ENCODE measurements around the gene FAIM2.
A peak's percentile ranks its signal among the peaks of the same experiment; 100 is the strongest.

Gene FAIM2

GRCh38 chr12:49832836-49833421 is 70.8 kb downstream of the FAIM2 start:
- no peak for DNase-seq (ENCODE audit: extremely low spot score, insufficient read length, low read depth)
- FAIRE-seq = no peak

GRCh38 chr12:49831717-49832116 is 72.0 kb downstream of the FAIM2 start:
- FAIRE-seq = no peak
- DNase-seq (ENCODE audit: extremely low spot score, insufficient read length, low read depth) = no peak

GRCh38 chr12:49828133-49829091 is 75.3 kb downstream of the FAIM2 start, which contains the start of gene NCKAP5L:
Gene NCKAP5L (minus strand): TSS chr12:49828413. CDS start chr12:49804044, 24,369 bp downstream.
- DNase-seq (ENCODE audit: extremely low spot score, insufficient read length, low read depth) = peak; percentile 97
- FAIRE-seq = peak; percentile 98

GRCh38 chr12:49827401-49828099 is 76.2 kb downstream of the FAIM2 start:
- DNase-seq (ENCODE audit: extremely low spot score, insufficient read length, low read depth) (no peak), FAIRE-seq (peak; percentile 5)

- DNase-seq (ENCODE audit: extremely low spot score, insufficient read length, low read depth) = no peak
- no peak for FAIRE-seq
These were observed 76.7 kb downstream of the FAIM2 start for GRCh38 chr12:49827051-49827400.

- DNase-seq (ENCODE audit: extremely low spot score, insufficient read length, low read depth) (no peak), FAIRE-seq (no peak)
These were observed 77.7 kb downstream of the FAIM2 start for GRCh38 chr12:49825971-49826421.

GRCh38 chr12:49825360-49825970 is 78.2 kb downstream of the FAIM2 start:
- no peak for DNase-seq (ENCODE audit: extremely low spot score, insufficient read length, low read depth)
- no peak for FAIRE-seq

GRCh38 chr12:49824895-49825294 is 78.8 kb downstream of the FAIM2 start:
- DNase-seq (ENCODE audit: extremely low spot score, insufficient read length, low read depth) = no peak
- FAIRE-seq = no peak

- DNase-seq (ENCODE audit: extremely low spot score, insufficient read length, low read depth) = no peak
- FAIRE-seq = no peak
These were observed 79.3 kb downstream of the FAIM2 start for GRCh38 chr12:49824416-49824815.

- DNase-seq (ENCODE audit: extremely low spot score, insufficient read length, low read depth) = no peak
- no peak for FAIRE-seq
These were observed 79.7 kb downstream of the FAIM2 start for GRCh38 chr12:49823951-49824350.

GRCh38 chr12:49823350-49823749 is 80.3 kb downstream of the FAIM2 start:
- FAIRE-seq (no peak), DNase-seq (ENCODE audit: extremely low spot score, insufficient read length, low read depth) (no peak)

- no peak for FAIRE-seq
- DNase-seq (ENCODE audit: extremely low spot score, insufficient read length, low read depth) = no peak
These were observed 82.1 kb downstream of the FAIM2 start for GRCh38 chr12:49821373-49822287.

GRCh38 chr12:49819786-49820185 is 83.9 kb downstream of the FAIM2 start:
- FAIRE-seq = no peak

GRCh38 chr12:49818241-49818895 is 85.3 kb downstream of the FAIM2 start:
- no peak for DNase-seq (ENCODE audit: extremely low spot score, insufficient read length, low read depth)
- FAIRE-seq = no peak

More at GRCh38 chr12:49819786-49820185, 83.9 kb downstream of the FAIM2 start:
- no peak for DNase-seq (ENCODE audit: extremely low spot score, insufficient read length, low read depth)
